ENCODE measurements around the gene FLT4. TPM values are rescaled to one million over a fixed set of nuclear protein-coding genes. Genes with fewer than 3 reads are reported as not detected.
"Not testable (repeated sequence)": the region's sequence is repeated elsewhere in the genome, so short reads cannot be mapped to it uniquely, and the experiment has no call there.

The FLT4 gene
- total and polyA plus RNA-seq, 8 donors: 0.93 to 9.5 (median 3.1) TPM

GRCh38 chr5:180666812-180667211 is 17.4 kb upstream of the FLT4 start:
- WGBS, 5 donors: 64 to 76% (median 70%) methylated on average over 10 of the region's 10 CpGs
- Histone ChIP-seq H3K27me3 (peaks cover 0 to 23% (median 0%) of the 10 kb centered on the region in 3 donors), H3K27ac (no peak overlapping the region), H3K9me3 (no peaks in the 10 kb centered on the region), H3K4me1 (no peaks in the 10 kb centered on the region), H3K36me3 (no peaks in the 10 kb centered on the region), H3K4me3 (no peak overlapping the region)
- no peak for DNase-seq
- intact Hi-C loops (cut with DNase I; ENCODE audit: low total_unique reads): no loop called here
- TF ChIP-seq POLR2AphosphoS5 (IDR thresholded peaks at IDR 0.05) (no peak), EP300 (IDR thresholded peaks at IDR 0.05) (no peak), POLR2A (IDR thresholded peaks at IDR 0.05) (no peak), CTCF (IDR thresholded peaks at IDR 0.05) (no peak)

- intact Hi-C loops (cut with DNase I; ENCODE audit: low total_unique reads): no loop called here
- Histone ChIP-seq H3K4me3 (no peak overlapping the region), H3K27ac (no peak overlapping the region), H3K9me3 (no peaks in the 10 kb centered on the region), H3K36me3 (no peaks in the 10 kb centered on the region), H3K27me3 (peaks cover 0 to 24% (median 0%) of the 10 kb centered on the region in 3 donors), H3K4me1 (no peaks in the 10 kb centered on the region)
- TF ChIP-seq EP300 (IDR thresholded peaks at IDR 0.05) (no peak), POLR2A (IDR thresholded peaks at IDR 0.05) (no peak)
- DNase-seq: no peak
- 79 to 89% (median 83%) methylated on average over 22 of the region's 22 CpGs for WGBS, 5 donors
These were observed 16.4 kb upstream of the FLT4 start for GRCh38 chr5:180665682-180666404.

GRCh38 chr5:180658774-180659564 is 9.6 kb upstream of the FLT4 start:
- H3K4me3 ChIP-seq: no peak overlapping the region
- H3K9me3 ChIP-seq: no peaks in the 10 kb centered on the region
- intact Hi-C loops (cut with DNase I; ENCODE audit: low total_unique reads): no loop called here
- H3K27ac ChIP-seq: no peak overlapping the region
- TF ChIP-seq POLR2A (IDR thresholded peaks at IDR 0.05) (no peak), EP300 (IDR thresholded peaks at IDR 0.05) (no peak), CTCF (IDR thresholded peaks at IDR 0.05) (no peak)
- peaks cover 0 to 73% (median 13%) of the 10 kb centered on the region in 3 donors for H3K27me3 ChIP-seq
- DNase-seq: no peak
- H3K4me1 ChIP-seq: peaks cover 0 to 6% (median 0%) of the 10 kb centered on the region in 4 donors
- no peaks in the 10 kb centered on the region for H3K36me3 ChIP-seq
- WGBS, 5 donors: 32 to 38% (median 32%) methylated on average over 34 to 54 of the region's 54 CpGs

- H3K4me3 ChIP-seq; H3K4me1 ChIP-seq; H3K36me3 ChIP-seq; intact Hi-C loops (cut with DNase I; ENCODE audit: low total_unique reads); H3K27ac ChIP-seq; H3K9me3 ChIP-seq; DNase-seq: not testable (repeated sequence)
- WGBS, 5 donors: 80 to 90% (median 86%) methylated on average over 16 of the region's 16 CpGs
- peaks cover 0 to 77% (median 34%) of the 10 kb centered on the region in 3 donors for H3K27me3 ChIP-seq
These were observed 5.8 kb upstream of the FLT4 start for GRCh38 chr5:180655243-180655642.

GRCh38 chr5:180652771-180653170 is 3.4 kb upstream of the FLT4 start:
- TF ChIP-seq POLR2A (IDR thresholded peaks at IDR 0.05) (no peak), EP300 (IDR thresholded peaks at IDR 0.05) (no peak), CTCF (IDR thresholded peaks at IDR 0.05) (no peak), POLR2AphosphoS5 (IDR thresholded peaks at IDR 0.05) (no peak)
- Histone ChIP-seq H3K9me3 (no peaks in the 10 kb centered on the region), H3K4me3 (no peak overlapping the region), H3K4me1 (peaks cover 12 to 22% (median 19%) of the 10 kb centered on the region in 4 donors), H3K36me3 (no peaks in the 10 kb centered on the region), H3K27me3 (peaks cover 8 to 78% (median 46%) of the 10 kb centered on the region in 3 donors), H3K27ac (no peak overlapping the region)
- no peak for DNase-seq
- 45 to 87% (median 62%) methylated on average over 5 of the region's 5 CpGs for WGBS, 5 donors
- intact Hi-C loops (cut with DNase I; ENCODE audit: low total_unique reads): no loop called here
